ENCODE results near the gene RALA. TPM values are rescaled to one million over a fixed set of nuclear protein-coding genes. Genes with fewer than 3 reads are reported as not detected.

Gene RALA
- total and polyA plus RNA-seq, 10 of the 15 experiments (the other 5 are each of a cell fraction or from before 2014, with no cell fraction given), result 7.5 to 53.3 (median 23.1) TPM

DNA sequence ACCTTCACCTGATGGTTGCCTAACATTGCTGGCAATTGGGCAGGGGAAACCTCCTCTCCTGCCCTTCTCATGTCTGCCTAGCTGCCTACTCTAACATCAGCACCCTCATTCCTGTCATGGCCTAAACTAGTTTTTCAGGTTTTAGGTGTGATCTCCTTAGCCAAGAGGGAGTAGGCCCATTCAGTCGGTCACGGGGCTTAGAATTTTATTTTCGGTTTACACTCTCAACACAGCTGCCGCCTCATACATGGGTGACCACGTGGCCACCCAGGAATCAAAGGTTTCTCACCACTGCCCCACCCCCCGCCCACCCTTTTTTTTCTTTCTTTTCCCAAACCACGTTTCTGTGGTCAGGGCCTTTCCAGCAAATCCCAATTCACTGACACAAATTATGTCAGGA is 97.2 kb downstream of the RALA start:
- POLR2A ChIA-PET, result interaction anchor here (1.0 kb wide), 1 partner anchor 13 kb away, joined by 4 read pairs; no protein-coding TSS in a partner anchor
- H3K9ac ChIP-seq (ENCODE audit: control insufficient read depth, insufficient read depth, low read length), result no peak overlapping the region
- intact Hi-C loops (cut with micrococcal nuclease; ENCODE audit: unreplicated experiment) (no loop called here), in situ Hi-C loops (cut with MboI) (no loop called here)
- no peak overlapping the region for H3K4me3 ChIP-seq
- WGBS (ENCODE audit: insufficient coverage, insufficient replicate concordance, low lambda C conversion rate, missing lambda C conversion rate), result 33% methylated on average over 7 of the region's 7 CpGs
- ATAC-seq (no peak), FAIRE-seq (no peak), DNase-seq (ENCODE audit: low read depth, low spot score) (no peak)
- no peak overlapping the region for H3K27ac ChIP-seq (ENCODE audit: control insufficient read depth, insufficient read depth)
- H2AFZ ChIP-seq (ENCODE audit: control insufficient read depth, low read depth, low read length), result no peak overlapping the region
- no peak overlapping the region for H3K4me2 ChIP-seq (ENCODE audit: control insufficient read depth, insufficient read depth)
- H3K79me2 ChIP-seq (ENCODE audit: control insufficient read depth, insufficient read depth, low read length), result no peaks in the 10 kb centered on the region
- H3K4me1 ChIP-seq (ENCODE audit: control insufficient read depth, insufficient read depth, low read length), result no peaks in the 10 kb centered on the region
- SMC1A ChIA-PET (ENCODE audit: uncharacterized antibody, unreplicated experiment), result no interaction called here
- H3K9me3 ChIP-seq (replicated peaks; ENCODE audit: control insufficient read depth, insufficient read depth, low read length), result no peaks in the 10 kb centered on the region; the same call in 2 of the 3 replicates
- no peak for TF ChIP-seq POU2F2 (IDR thresholded peaks at IDR 0.05; ENCODE audit: borderline replicate concordance, low read depth, low read length)
- TF ChIP-seq, protein P1, sequence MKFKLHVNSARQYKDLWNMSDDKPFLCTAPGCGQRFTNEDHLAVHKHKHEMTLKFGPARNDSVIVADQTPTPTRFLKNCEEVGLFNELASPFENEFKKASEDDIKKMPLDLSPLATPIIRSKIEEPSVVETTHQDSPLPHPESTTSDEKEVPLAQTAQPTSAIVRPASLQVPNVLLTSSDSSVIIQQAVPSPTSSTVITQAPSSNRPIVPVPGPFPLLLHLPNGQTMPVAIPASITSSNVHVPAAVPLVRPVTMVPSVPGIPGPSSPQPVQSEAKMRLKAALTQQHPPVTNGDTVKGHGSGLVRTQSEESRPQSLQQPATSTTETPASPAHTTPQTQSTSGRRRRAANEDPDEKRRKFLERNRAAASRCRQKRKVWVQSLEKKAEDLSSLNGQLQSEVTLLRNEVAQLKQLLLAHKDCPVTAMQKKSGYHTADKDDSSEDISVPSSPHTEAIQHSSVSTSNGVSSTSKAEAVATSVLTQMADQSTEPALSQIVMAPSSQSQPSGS (IDR thresholded peaks at IDR 0.05; ENCODE audit: low read length), result no peak
- TF ChIP-seq CHD1 (IDR thresholded peaks at IDR 0.05; ENCODE audit: low read depth, low read length), result no peak
- TF ChIP-seq NR2C2 (IDR thresholded peaks at IDR 0.05; ENCODE audit: borderline replicate concordance, control insufficient read depth, insufficient read length, low read depth), result no peak
- no peak for TF ChIP-seq EZH2 (IDR thresholded peaks at IDR 0.05; ENCODE audit: borderline replicate concordance, control insufficient read depth, low read depth, low read length)
- no peak for TF ChIP-seq NR2F1 (conservative IDR thresholded peaks at IDR 0.05)
- no peak for TF ChIP-seq NBN (IDR thresholded peaks at IDR 0.05)
- TF ChIP-seq CBX5 (IDR thresholded peaks at IDR 0.05; ENCODE audit: low read depth), result no peak
- no peak for TF ChIP-seq RBBP5 (conservative IDR thresholded peaks at IDR 0.05)
- TF ChIP-seq, protein P2, sequence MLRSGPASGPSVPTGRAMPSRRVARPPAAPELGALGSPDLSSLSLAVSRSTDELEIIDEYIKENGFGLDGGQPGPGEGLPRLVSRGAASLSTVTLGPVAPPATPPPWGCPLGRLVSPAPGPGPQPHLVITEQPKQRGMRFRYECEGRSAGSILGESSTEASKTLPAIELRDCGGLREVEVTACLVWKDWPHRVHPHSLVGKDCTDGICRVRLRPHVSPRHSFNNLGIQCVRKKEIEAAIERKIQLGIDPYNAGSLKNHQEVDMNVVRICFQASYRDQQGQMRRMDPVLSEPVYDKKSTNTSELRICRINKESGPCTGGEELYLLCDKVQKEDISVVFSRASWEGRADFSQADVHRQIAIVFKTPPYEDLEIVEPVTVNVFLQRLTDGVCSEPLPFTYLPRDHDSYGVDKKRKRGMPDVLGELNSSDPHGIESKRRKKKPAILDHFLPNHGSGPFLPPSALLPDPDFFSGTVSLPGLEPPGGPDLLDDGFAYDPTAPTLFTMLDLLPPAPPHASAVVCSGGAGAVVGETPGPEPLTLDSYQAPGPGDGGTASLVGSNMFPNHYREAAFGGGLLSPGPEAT (IDR thresholded peaks at IDR 0.05; ENCODE audit: low read depth), result no peak
- TF ChIP-seq HCFC1 (IDR thresholded peaks at IDR 0.05; ENCODE audit: low read length), result no peak
- TF ChIP-seq STAT3 (IDR thresholded peaks at IDR 0.05; ENCODE audit: low read depth, low read length), result no peak
- TF ChIP-seq, protein P3, sequence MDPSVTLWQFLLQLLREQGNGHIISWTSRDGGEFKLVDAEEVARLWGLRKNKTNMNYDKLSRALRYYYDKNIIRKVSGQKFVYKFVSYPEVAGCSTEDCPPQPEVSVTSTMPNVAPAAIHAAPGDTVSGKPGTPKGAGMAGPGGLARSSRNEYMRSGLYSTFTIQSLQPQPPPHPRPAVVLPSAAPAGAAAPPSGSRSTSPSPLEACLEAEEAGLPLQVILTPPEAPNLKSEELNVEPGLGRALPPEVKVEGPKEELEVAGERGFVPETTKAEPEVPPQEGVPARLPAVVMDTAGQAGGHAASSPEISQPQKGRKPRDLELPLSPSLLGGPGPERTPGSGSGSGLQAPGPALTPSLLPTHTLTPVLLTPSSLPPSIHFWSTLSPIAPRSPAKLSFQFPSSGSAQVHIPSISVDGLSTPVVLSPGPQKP (IDR thresholded peaks at IDR 0.05; ENCODE audit: low read depth, low read length), result no peak
- no peak for TF ChIP-seq LARP7 (IDR thresholded peaks at IDR 0.05)
- CTCF ChIA-PET, result interaction anchor here (0.9 kb wide), 1 partner anchor 140 kb away, joined by 3 read pairs; no protein-coding TSS in a partner anchor
- no peaks in the 10 kb centered on the region for H3K27me3 ChIP-seq (replicated peaks in 1 of 2; ENCODE audit: control insufficient read depth in 2 of 2, insufficient read depth in 2 of 2, low read length in 1 of 2)
- BruUV-seq (replicated peaks), result no TSS peak
- H4K20me1 ChIP-seq (ENCODE audit: control insufficient read depth, insufficient read depth), result no peaks in the 10 kb centered on the region
- RAD21 ChIA-PET (ENCODE audit: unreplicated experiment), result interaction anchor here (1.2 kb wide), 1 partner anchor 140 kb away, joined by 3 read pairs; no protein-coding TSS in a partner anchor
- no peaks in the 10 kb centered on the region for H3K36me3 ChIP-seq (ENCODE audit: control insufficient read depth in 2 of 2, insufficient read depth in 2 of 2, low read length in 1 of 2)
